K562 (cell line): ENCODE data around the gene PPP1R16B. TPM values are rescaled to one million over a fixed set of nuclear protein-coding genes. Genes with fewer than 3 reads are reported as not detected.
A peak's percentile ranks its signal among the peaks of the same experiment; 100 is the strongest.

Source experiments
- ATAC-seq: fragments of 200-7000 bp; cut with Tn5 transposase; 3 replicates; pipeline ENCODE4 v1.9.1; 2020; ENCODE audit warnings: moderate library complexity
- BruUV-seq: library from RNA; stranded (reverse); fragments of 400-500 nt; replicated peaks from 2 replicates; lab custom pipeline; 2021; lab: Mats Ljungman, UMichigan
- CTCF ChIA-PET: fragments of 300-600 bp; formaldehyde crosslinking; extraction: SDS; loops from one replicate; lab custom pipeline; 2021; ENCODE audit warnings: low intra/inter-chr PET ratio; lab: Yijun Ruan, JAX
- POLR2A ChIA-PET: fragments of 300-600, 350-650 bp; sonication (Branson Sonifier 250); formaldehyde crosslinking; extraction: SDS; loops from one replicate; lab custom pipeline; 2021; ENCODE audit warnings: antibody characterized with exemption, inconsistent platforms; lab: Yijun Ruan, JAX
- DNase-seq, 4 experiments: peaks; one replicate each; pipeline versions ENCODE4 v3.0.0 to v3.0.0-alpha.2; 2011 to 2018; ENCODE audit warnings: low spot score in 3 of 4, mixed read lengths in 3 of 4; ENCODE audit errors: extremely low read depth in 1 of 4
- FAIRE-seq: peaks from 2 replicates; lab custom pipeline; 2011; peaks lifted over from hg19 to GRCh38; lab: Jason Lieb, UNC
- H2AFZ ChIP-seq: 2 replicates; pipeline ENCODE4 v1.6.0; 2011; ENCODE audit warnings: low read depth, low read length, control low read depth, inconsistent platforms
- H3K27ac ChIP-seq: fragments of 200-600 bp; 3 replicates; pipeline ENCODE4 v1.8.0; 2011; ENCODE audit warnings: low read depth, mild to moderate bottlenecking, control low read depth, inconsistent platforms, low read length, moderate library complexity, mixed read lengths; ENCODE audit errors: extremely low read depth
- H3K27me3 ChIP-seq, 2 experiments: fragments of 300-600 bp in 1 of 2; 2 replicates in 1 of 2; 3 replicates in 1 of 2; pipeline versions ENCODE4 v1.6.0 to v1.8.0; 2011; ENCODE audit warnings: inconsistent platforms in 2 of 2, low read length in 2 of 2, mild to moderate bottlenecking in 1 of 2, mixed read lengths in 1 of 2, moderate library complexity in 1 of 2; ENCODE audit not compliant: control insufficient read depth in 2 of 2, insufficient read depth in 2 of 2
- H3K36me3 ChIP-seq: fragments of 300-600 bp; 3 replicates; pipeline ENCODE4 v1.8.0; 2011; ENCODE audit warnings: mild to moderate bottlenecking, low read length, inconsistent platforms; ENCODE audit not compliant: control insufficient read depth, insufficient read depth
- H3K4me1 ChIP-seq, 2 experiments: fragments of 200-600 bp in 1 of 2; replicated peaks in 1 of 2; 2 replicates in 1 of 2; 3 replicates in 1 of 2; pipeline versions ENCODE4 v1.5.1 to v1.8.0; 2011; ENCODE audit warnings: inconsistent platforms in 2 of 2, low read length in 2 of 2, mild to moderate bottlenecking in 1 of 2, mixed read lengths in 1 of 2, moderate library complexity in 1 of 2; ENCODE audit not compliant: control insufficient read depth in 2 of 2, insufficient read depth in 2 of 2
- H3K4me2 ChIP-seq: 2 replicates; pipeline ENCODE4 v1.6.1; 2011; ENCODE audit warnings: low read length, control low read depth, inconsistent platforms, mixed read lengths; ENCODE audit not compliant: insufficient read depth
- H3K4me3 ChIP-seq: fragments of 200-600 bp; sonication (generic), shearing (Covaris generic); 2 replicates; pipeline ENCODE4 v1.5.1; 2016; ENCODE audit warnings: control low read depth, inconsistent platforms
- H3K79me2 ChIP-seq: fragments of 200-600 bp; 3 replicates; pipeline ENCODE4 v1.8.0; 2011; ENCODE audit warnings: low read length, inconsistent platforms; ENCODE audit not compliant: control insufficient read depth, insufficient read depth
- H3K9ac ChIP-seq, 2 experiments: 2 replicates each; pipeline versions ENCODE4 v1.6.0 to v1.6.1; 2011; ENCODE audit warnings: low read depth in 2 of 2, low read length in 2 of 2, control low read depth in 1 of 2, inconsistent platforms in 1 of 2, mild to moderate bottlenecking in 1 of 2, mixed read lengths in 1 of 2; ENCODE audit not compliant: insufficient read depth in 1 of 2
- H3K9me1 ChIP-seq: one replicate; pipeline ENCODE4 v1.6.0; 2011; ENCODE audit warnings: inconsistent platforms, mild to moderate bottlenecking, low read length, moderate library complexity; ENCODE audit not compliant: control insufficient read depth, insufficient read depth
- H3K9me3 ChIP-seq: replicated peaks from 2 replicates; pipeline ENCODE4 v1.5.1; 2011; ENCODE audit warnings: low read depth, low read length, inconsistent platforms; ENCODE audit not compliant: control insufficient read depth, insufficient read depth
- H4K20me1 ChIP-seq: replicated peaks from 2 replicates; pipeline ENCODE4 v1.6.1; 2011; ENCODE audit warnings: low read length, inconsistent platforms, mixed read lengths; ENCODE audit not compliant: control insufficient read depth, insufficient read depth
- E2F6 ChIP-seq, 2 experiments: IDR thresholded peaks; 2 replicates each; pipeline ENCODE4 v1.6.1; 2011; ENCODE audit warnings: borderline replicate concordance in 1 of 2, control low read depth in 1 of 2, low read depth in 1 of 2, low read length in 1 of 2, mild to moderate bottlenecking in 1 of 2, mixed read lengths in 1 of 2, moderate library complexity in 1 of 2; ENCODE audit not compliant: insufficient read depth in 1 of 2, insufficient read length in 1 of 2, poor library complexity in 1 of 2, severe bottlenecking in 1 of 2; ENCODE audit errors: extremely low read depth in 1 of 2
- EGR1 ChIP-seq: fragments of 450-650 bp; conservative IDR thresholded peaks from 2 replicates; pipeline ENCODE4 v1.6.1; 2017; ENCODE audit warnings: mild to moderate bottlenecking
- GATAD2A ChIP-seq: fragments of 450-650 bp; IDR thresholded peaks from 2 replicates; pipeline ENCODE4 v1.6.1; 2017
- L3MBTL2 ChIP-seq: fragments of 450-650 bp; IDR thresholded peaks from 2 replicates; pipeline ENCODE4 v1.6.1; 2016; ENCODE audit warnings: mild to moderate bottlenecking, moderate library complexity
- MLLT1 ChIP-seq, 2 experiments: fragments of 450-650 bp; IDR thresholded peaks; 2 replicates each; pipeline ENCODE4 v1.6.1; 2016
- PHF20 ChIP-seq: fragments of 450-650 bp; IDR thresholded peaks from 2 replicates; pipeline ENCODE4 v1.6.1; 2018; ENCODE audit not compliant: partially characterized antibody
- SMARCA4 ChIP-seq: fragments of 450-650 bp; IDR thresholded peaks from 2 replicates; pipeline ENCODE4 v1.6.1; 2016
- TBP ChIP-seq: optimal IDR thresholded peaks from 2 replicates; pipeline ENCODE3; 2011; ENCODE audit warnings: low read depth, low read length, improper control_type of control experiment
- ZBTB9 ChIP-seq: fragments of 450-650 bp; formaldehyde crosslinking; IDR thresholded peaks from 2 replicates; pipeline ENCODE4 v1.4.0; 2020; ENCODE audit warnings: mild to moderate bottlenecking, moderate library complexity
- ZNF23 ChIP-seq: fragments of 250-450 bp; sonication (Bioruptor Pico); IDR thresholded peaks from 2 replicates; pipeline ENCODE4 v1.4.0; 2020; ENCODE audit warnings: mild to moderate bottlenecking
- ZNF324 ChIP-seq: fragments of 250-450 bp; sonication (Bioruptor Pico); IDR thresholded peaks from 2 replicates; pipeline ENCODE4 v1.4.0; 2020; ENCODE audit warnings: mild to moderate bottlenecking
- WGBS: fragments of 100-300 bp; shearing (Covaris generic); methylation state at CpG from one replicate; pipeline ENCODE4 v1.1.6; 2016; ENCODE audit warnings: low coverage, mixed read lengths; ENCODE audit not compliant: insufficient coverage; ENCODE audit errors: missing lambda C conversion rate; 5-methylcytosine and 5-hydroxymethylcytosine counted together
- in situ Hi-C: fragments of 300-500 bp; cut with MboI; formaldehyde crosslinking; loops from 4 replicates; pipeline ENCODE4 v1.15.0; 2018; ENCODE audit warnings: inconsistent platforms, mixed read lengths
- intact Hi-C: fragments of 100-400 bp; cut with micrococcal nuclease; formaldehyde crosslinking; loops from 2 replicates; pipeline ENCODE4 v1.14.2; 2022
- polyA plus RNA-seq, 8 experiments: library from polyadenylated mRNA; depleted of rRNA in 4 of 8; stranded (reverse) in 5 of 8; unstranded in 3 of 8; fragments of >200 nt; fragmentation: Nextera tagmentation in 2 of 8; fragmentation: Illumina TruSeq in 1 of 8; extraction: Ambion mirVana in 2 of 8; extraction: Trizol in 1 of 8; gene quantifications; 2 replicates each; pipeline versions ENCODE4 v1.2.1 to v1.2.3, GENCODE V29; 2011 to 2014; ENCODE audit warnings: inconsistent platforms in 1 of 8, missing spikeins in 1 of 8
- total RNA-seq, 7 experiments: library from RNA; depleted of rRNA in 6 of 7; stranded (reverse); fragments of >200 nt in 6 of 7; fragmentation: Illumina TruSeq in 2 of 7; extraction: Trizol in 2 of 7; gene quantifications; 2 replicates each; pipeline versions ENCODE4 v1.2.1 to v1.2.3, GENCODE V29; 2011 to 2021; ENCODE audit warnings: low replicate concordance in 1 of 7
- TF ChIP-seq, protein P1 (sequence below): sonication (generic); formaldehyde crosslinking; IDR thresholded peaks from 2 replicates; pipeline ENCODE4 v1.8.0; 2022; ENCODE audit warnings: missing genetic modification reagents, mild to moderate bottlenecking, moderate library complexity, borderline replicate concordance
- TF ChIP-seq, protein P2 (sequence below): fragments of 250-450 bp; sonication (Bioruptor Pico); IDR thresholded peaks from 2 replicates; pipeline ENCODE4 v1.9.0; 2021; ENCODE audit warnings: mild to moderate bottlenecking, inconsistent platforms

PPP1R16B gene
- total and polyA plus RNA-seq, 9 of the 15 experiments (the other 6 are each of a cell fraction or from before 2014, with no cell fraction given): 1.5 to 11.5 (median 6.8) TPM

DNA sequence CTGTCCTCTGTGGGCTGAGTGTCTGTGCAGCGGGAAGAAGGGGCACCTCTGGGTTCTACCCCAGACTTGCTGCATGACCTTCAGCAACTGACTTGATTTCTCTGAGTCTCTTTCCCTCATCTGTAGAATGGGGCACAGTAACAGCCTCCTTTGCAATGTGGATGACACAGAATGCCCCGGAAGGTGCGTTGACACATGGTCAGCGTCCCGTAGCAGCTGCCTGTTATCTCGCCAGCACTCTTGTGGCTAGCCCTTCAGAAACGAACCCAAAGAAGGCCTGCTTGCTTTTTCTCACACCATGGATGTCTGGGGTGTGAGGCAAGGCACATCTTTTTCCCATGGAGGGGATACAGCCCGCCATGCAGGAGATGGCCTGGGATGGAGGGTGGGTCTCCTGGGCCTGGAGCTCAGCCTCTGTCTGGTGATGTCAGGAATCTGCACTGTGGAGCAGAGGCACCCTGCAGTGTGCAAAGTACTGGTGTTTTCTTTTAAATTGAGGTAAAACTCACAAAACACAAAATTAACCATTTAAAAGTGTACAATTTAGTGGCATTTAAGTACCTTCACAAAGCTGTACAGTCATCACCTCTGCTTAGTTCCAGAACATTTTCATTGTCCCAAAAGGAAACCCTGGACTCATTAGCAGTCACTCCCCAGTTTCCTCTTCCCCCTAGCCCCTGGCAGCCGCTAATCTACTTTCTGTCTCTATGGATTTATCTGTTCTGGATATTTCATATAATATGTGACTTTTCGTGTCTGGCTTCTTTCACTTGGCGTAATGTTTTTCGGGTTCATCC lies 61.0 kb downstream of the PPP1R16B start (continued):
- peak in 1 of 2 experiments; percentile 34 for TF ChIP-seq E2F6 (IDR thresholded peaks at IDR 0.05; ENCODE audit: borderline replicate concordance in 1 of 2, extremely low read depth in 1 of 2, insufficient read depth in 1 of 2, insufficient read length in 1 of 2, low read depth in 1 of 2, low read length in 1 of 2, poor library complexity in 1 of 2, severe bottlenecking in 1 of 2)
- TF ChIP-seq L3MBTL2: peak; percentile 46; the same call in 1 of the 2 replicates
- TF ChIP-seq, protein P1, sequence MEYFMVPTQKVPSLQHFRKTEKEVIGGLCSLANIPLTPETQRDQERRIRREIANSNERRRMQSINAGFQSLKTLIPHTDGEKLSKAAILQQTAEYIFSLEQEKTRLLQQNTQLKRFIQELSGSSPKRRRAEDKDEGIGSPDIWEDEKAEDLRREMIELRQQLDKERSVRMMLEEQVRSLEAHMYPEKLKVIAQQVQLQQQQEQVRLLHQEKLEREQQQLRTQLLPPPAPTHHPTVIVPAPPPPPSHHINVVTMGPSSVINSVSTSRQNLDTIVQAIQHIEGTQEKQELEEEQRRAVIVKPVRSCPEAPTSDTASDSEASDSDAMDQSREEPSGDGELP (CRISPR knock-in tag): peak; percentile 64; the same call in 1 of the 2 replicates

DNA sequence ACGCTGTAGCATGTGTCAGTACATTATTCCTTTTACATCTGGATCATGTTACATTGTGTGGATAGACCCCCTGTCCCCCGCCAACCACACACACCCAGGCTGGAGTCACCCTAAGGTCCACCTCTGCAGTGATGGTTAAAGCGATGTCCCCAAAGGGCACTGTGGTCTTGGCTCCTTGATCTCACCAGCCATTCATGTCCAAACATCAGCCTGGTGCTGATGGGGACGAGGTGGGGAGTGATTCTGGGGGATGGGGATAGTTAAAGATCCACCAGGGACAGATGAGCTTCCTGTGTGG lies 61.5 kb downstream of the PPP1R16B start:
- H4K20me1 ChIP-seq: peaks cover 11% of the 10 kb centered on the region; the same call in 1 of the 2 replicates
- H3K36me3 ChIP-seq: no peaks in the 10 kb centered on the region
- no peaks in the 10 kb centered on the region for H3K79me2 ChIP-seq
- in situ Hi-C loops (no loop called here), intact Hi-C loops (no loop called here)
- DNase-seq: no peak
- no peak overlapping the region for H3K4me3 ChIP-seq
- H3K9me3 ChIP-seq: no peaks in the 10 kb centered on the region
- no peak for ATAC-seq
- CTCF ChIA-PET: no interaction called here
- BruUV-seq: no TSS peak
- peaks cover 14 to 26% of the 10 kb centered on the region in 2 experiments for H3K4me1 ChIP-seq
- no peak for FAIRE-seq
- 66% methylated on average over 4 of the region's 4 CpGs for WGBS
- peaks cover 0 to 1% of the 10 kb centered on the region in 2 experiments; a peak in 2 of 5 replicates for H3K27me3 ChIP-seq
- POLR2A ChIA-PET: interaction anchor here (1.0 to 1.1 kb wide), 3 partner anchors 10 to 41 kb away, joined by 3 to 4 read pairs (median 3); no protein-coding TSS in a partner anchor
- no peak overlapping the region for H2AFZ ChIP-seq
- no peaks in the 10 kb centered on the region for H3K9me1 ChIP-seq
- H3K9ac ChIP-seq: no peak overlapping the region
- no peak overlapping the region for H3K27ac ChIP-seq
- no peak overlapping the region for H3K4me2 ChIP-seq
- TF ChIP-seq, protein P2, sequence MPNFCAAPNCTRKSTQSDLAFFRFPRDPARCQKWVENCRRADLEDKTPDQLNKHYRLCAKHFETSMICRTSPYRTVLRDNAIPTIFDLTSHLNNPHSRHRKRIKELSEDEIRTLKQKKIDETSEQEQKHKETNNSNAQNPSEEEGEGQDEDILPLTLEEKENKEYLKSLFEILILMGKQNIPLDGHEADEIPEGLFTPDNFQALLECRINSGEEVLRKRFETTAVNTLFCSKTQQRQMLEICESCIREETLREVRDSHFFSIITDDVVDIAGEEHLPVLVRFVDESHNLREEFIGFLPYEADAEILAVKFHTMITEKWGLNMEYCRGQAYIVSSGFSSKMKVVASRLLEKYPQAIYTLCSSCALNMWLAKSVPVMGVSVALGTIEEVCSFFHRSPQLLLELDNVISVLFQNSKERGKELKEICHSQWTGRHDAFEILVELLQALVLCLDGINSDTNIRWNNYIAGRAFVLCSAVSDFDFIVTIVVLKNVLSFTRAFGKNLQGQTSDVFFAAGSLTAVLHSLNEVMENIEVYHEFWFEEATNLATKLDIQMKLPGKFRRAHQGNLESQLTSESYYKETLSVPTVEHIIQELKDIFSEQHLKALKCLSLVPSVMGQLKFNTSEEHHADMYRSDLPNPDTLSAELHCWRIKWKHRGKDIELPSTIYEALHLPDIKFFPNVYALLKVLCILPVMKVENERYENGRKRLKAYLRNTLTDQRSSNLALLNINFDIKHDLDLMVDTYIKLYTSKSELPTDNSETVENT (CRISPR knock-in tag): no peak
- TF ChIP-seq ZNF23 (CRISPR knock-in tag) (no peak), GATAD2A (no peak), PHF20 (no peak), MLLT1 (IDR thresholded peaks at IDR 0.05) (no peak), TBP (no peak), ZNF324 (CRISPR knock-in tag) (no peak), EGR1 (no peak), ZBTB9 (CRISPR knock-in tag) (no peak), SMARCA4 (no peak)
